H9 (cell line): ENCODE data around the gene TFB1M. TPM values are rescaled to one million over a fixed set of nuclear protein-coding genes. Genes with fewer than 3 reads are reported as not detected.

Experiments used
- DNase-seq: peaks from one replicate; pipeline ENCODE4 v3.0.0-alpha.2; 2017
- H2AFZ ChIP-seq: one replicate; pipeline ENCODE4 v1.6.1; 2013; ENCODE audit warnings: mild to moderate bottlenecking, low read length, control low read depth, moderate library complexity
- H2AK5ac ChIP-seq: 2 replicates; pipeline ENCODE4 v1.6.1; 2013; ENCODE audit warnings: low read length, control low read depth, mixed read lengths; ENCODE audit not compliant: insufficient read length
- H2BK120ac ChIP-seq: one replicate; pipeline ENCODE4 v1.6.1; 2013; ENCODE audit warnings: low read depth, mild to moderate bottlenecking, low read length, control low read depth, inconsistent platforms; ENCODE audit not compliant: poor library complexity, severe bottlenecking
- H2BK12ac ChIP-seq: 2 replicates; pipeline ENCODE4 v1.6.1; 2013; ENCODE audit warnings: low read length, control low read depth, mixed read lengths, low read depth; ENCODE audit not compliant: insufficient read length
- H2BK15ac ChIP-seq: 2 replicates; pipeline ENCODE4 v1.6.1; 2013; ENCODE audit warnings: low read depth, low read length, control low read depth
- H2BK20ac ChIP-seq: one replicate; pipeline ENCODE4 v1.6.1; 2013; ENCODE audit warnings: low read depth, mild to moderate bottlenecking, low read length, control low read depth, inconsistent platforms; ENCODE audit not compliant: poor library complexity, severe bottlenecking
- H2BK5ac ChIP-seq: 2 replicates; pipeline ENCODE4 v1.6.1; 2013; ENCODE audit warnings: low read length, control low read depth, mixed read lengths; ENCODE audit not compliant: insufficient read length
- H3K14ac ChIP-seq: 2 replicates; pipeline ENCODE4 v1.6.1; 2013; ENCODE audit warnings: low read length, control low read depth; ENCODE audit not compliant: insufficient read depth
- H3K18ac ChIP-seq: 2 replicates; pipeline ENCODE4 v1.6.1; 2013; ENCODE audit warnings: low read depth, mild to moderate bottlenecking, mixed read lengths, low read length, control low read depth; ENCODE audit not compliant: insufficient read length
- H3K23ac ChIP-seq: 2 replicates; pipeline ENCODE4 v1.6.1; 2013; ENCODE audit warnings: low read length, control low read depth, mixed read lengths, low read depth; ENCODE audit not compliant: insufficient read length
- H3K23me2 ChIP-seq: 2 replicates; pipeline ENCODE4 v1.6.1; 2013; ENCODE audit warnings: low read depth, mild to moderate bottlenecking, mixed read lengths, low read length, control low read depth; ENCODE audit not compliant: insufficient read length, poor library complexity, severe bottlenecking
- H3K27ac ChIP-seq: 2 replicates; pipeline ENCODE4 v1.5.1; 2013; ENCODE audit warnings: low read length, control low read depth, mixed read lengths, low read depth; ENCODE audit not compliant: insufficient read length
- H3K27me3 ChIP-seq: 2 replicates; pipeline ENCODE4 v1.6.1; 2013; ENCODE audit warnings: low read length, control low read depth, inconsistent platforms; ENCODE audit not compliant: insufficient read depth
- H3K4ac ChIP-seq: 2 replicates; pipeline ENCODE4 v1.6.1; 2013; ENCODE audit warnings: low read depth, mild to moderate bottlenecking, control low read depth, inconsistent platforms, low read length, moderate library complexity
- H3K4me1 ChIP-seq: 2 replicates; pipeline ENCODE4 v1.6.1; 2013; ENCODE audit warnings: low read length, control low read depth, inconsistent platforms; ENCODE audit not compliant: insufficient read depth
- H3K4me2 ChIP-seq: 2 replicates; pipeline ENCODE4 v1.6.1; 2013; ENCODE audit warnings: low read length, control low read depth, mixed read lengths; ENCODE audit not compliant: insufficient read length, insufficient read depth
- H3K56ac ChIP-seq: 2 replicates; pipeline ENCODE4 v1.6.1; 2013; ENCODE audit warnings: low read depth, mild to moderate bottlenecking, mixed read lengths, low read length, control low read depth; ENCODE audit not compliant: insufficient read length
- H3K79me1 ChIP-seq: 2 replicates; pipeline ENCODE4 v1.6.1; 2013; ENCODE audit warnings: low read depth, mild to moderate bottlenecking, moderate library complexity, low read length, control low read depth, inconsistent platforms; ENCODE audit not compliant: insufficient read depth, poor library complexity, severe bottlenecking
- H3K79me2 ChIP-seq: 2 replicates; pipeline ENCODE4 v1.6.1; 2013; ENCODE audit warnings: low read length, control low read depth, inconsistent platforms; ENCODE audit not compliant: insufficient read depth
- H3K9ac ChIP-seq: 2 replicates; pipeline ENCODE4 v1.6.1; 2013; ENCODE audit warnings: low read length, control low read depth, mixed read lengths; ENCODE audit not compliant: insufficient read length; ENCODE audit errors: extremely low read depth
- H3K9me3 ChIP-seq: one replicate; pipeline ENCODE4 v1.6.1; 2013; ENCODE audit warnings: low read depth, low read length, inconsistent platforms; ENCODE audit not compliant: control insufficient read depth
- H3T11ph ChIP-seq: one replicate; pipeline ENCODE4 v1.6.1; 2013; ENCODE audit warnings: mild to moderate bottlenecking, low read length, control low read depth, inconsistent platforms
- H4K20me1 ChIP-seq: one replicate; pipeline ENCODE4 v1.6.1; 2013; ENCODE audit not compliant: control insufficient read depth, insufficient read length, insufficient read depth
- H4K5ac ChIP-seq: 2 replicates; pipeline ENCODE4 v1.6.1; 2013; ENCODE audit warnings: low read depth, mild to moderate bottlenecking, mixed read lengths, low read length, control low read depth; ENCODE audit not compliant: insufficient read length
- H4K8ac ChIP-seq: replicated peaks from 2 replicates; pipeline ENCODE4 v1.6.1; 2013; ENCODE audit warnings: low read length, control low read depth, mixed read lengths, low read depth; ENCODE audit not compliant: insufficient read length
- H4K91ac ChIP-seq: 2 replicates; pipeline ENCODE4 v1.6.1; 2013; ENCODE audit warnings: low read depth, mild to moderate bottlenecking, moderate library complexity, mixed read lengths, low read length, control low read depth; ENCODE audit not compliant: insufficient read length
- H3K27ac Mint-ChIP-seq, 3 experiments: 2 replicates in 2 of 3; 3 replicates in 1 of 3; pipeline ENCODE4 v1.8.0; 2020 to 2021; ENCODE audit warnings: mixed read lengths in 3 of 3, mild to moderate bottlenecking in 1 of 3, moderate library complexity in 1 of 3
- H3K27me3 Mint-ChIP-seq: 2 replicates; pipeline ENCODE4 v1.8.0; 2021; ENCODE audit warnings: low read depth, mild to moderate bottlenecking, moderate library complexity, mixed read lengths
- H3K36me3 Mint-ChIP-seq, 3 experiments: 2 replicates in 2 of 3; 3 replicates in 1 of 3; pipeline ENCODE4 v1.8.0; 2020 to 2021; ENCODE audit warnings: low read depth in 3 of 3, mixed read lengths in 3 of 3; ENCODE audit not compliant: insufficient read depth in 1 of 3
- H3K4me1 Mint-ChIP-seq, 2 experiments: 2 replicates each; pipeline ENCODE4 v1.8.0; 2020; ENCODE audit warnings: mixed read lengths in 2 of 2
- H3K4me3 Mint-ChIP-seq, 2 experiments: 2 replicates in 1 of 2; 3 replicates in 1 of 2; pipeline ENCODE4 v1.8.0; 2020 to 2021; ENCODE audit warnings: mild to moderate bottlenecking in 2 of 2, mixed read lengths in 2 of 2, moderate library complexity in 1 of 2
- H3K9me3 Mint-ChIP-seq, 2 experiments: 2 replicates in 1 of 2; 3 replicates in 1 of 2; pipeline ENCODE4 v1.8.0; 2020; ENCODE audit warnings: mild to moderate bottlenecking in 2 of 2, mixed read lengths in 2 of 2, moderate library complexity in 1 of 2
- WGBS: extraction: QIAGEN DNeasy Blood & Tissue Kit; methylation state at CpG from one replicate; pipeline ENCODE4 v1.1.7; 2013; ENCODE audit warnings: missing lambda C conversion rate, low lambda C conversion rate, mixed read lengths; ENCODE audit not compliant: insufficient read length; ENCODE audit errors: extremely low coverage; 5-methylcytosine and 5-hydroxymethylcytosine counted together
- total RNA-seq: library from RNA; stranded (reverse); gene quantifications from 2 replicates; pipeline ENCODE4 v1.2.1, GENCODE V29; 2021
- TF ChIP-seq, protein P1 (sequence below): fragments of 200-600 bp; sonication (generic); conservative IDR thresholded peaks from 3 replicates; pipeline ENCODE4 v1.8.0; 2021; ENCODE audit warnings: antibody characterized with exemption, mild to moderate bottlenecking

TFB1M gene
- total RNA-seq, 1 experiment from 2014 or later: 28.6 TPM

DNA sequence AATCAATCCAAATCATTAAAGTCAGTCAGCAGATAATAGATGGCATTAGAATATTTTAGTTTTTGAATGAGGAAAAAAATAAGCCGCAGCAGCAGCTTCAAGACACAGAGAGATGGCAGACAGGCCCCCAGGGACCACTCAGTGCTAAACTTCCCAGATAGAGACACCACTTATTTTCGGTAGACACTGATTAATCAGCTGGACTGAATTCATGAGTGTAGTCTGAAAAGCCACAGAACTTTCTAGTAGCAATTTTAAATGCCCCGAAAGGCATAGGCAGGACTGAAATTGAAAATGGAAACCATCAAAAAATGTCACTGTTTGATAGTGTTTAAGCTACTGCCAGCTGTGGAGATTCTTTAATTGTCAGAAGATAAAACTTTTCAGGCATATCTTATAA is 53.6 kb downstream of the TFB1M start:
- Histone ChIP-seq H3K14ac (no peak overlapping the region), H3K27ac (no peak overlapping the region), H4K8ac (no peak overlapping the region), H3K9ac (no peak overlapping the region), H3K79me2 (0 out of 2 replicates have a peak, but pooled peaks cover 2% of the 10 kb centered on the region), H3K4me1 (no peaks in the 10 kb centered on the region; the same call in 1 of the 2 replicates), H3K56ac (no peak overlapping the region), H2AFZ (no peak overlapping the region), H3K79me1 (no peaks in the 10 kb centered on the region), H3K9me3 (no peaks in the 10 kb centered on the region), H4K20me1 (no peaks in the 10 kb centered on the region), H3K4ac (no peak overlapping the region), H3K18ac (no peak overlapping the region), H2AK5ac (no peak overlapping the region), H4K91ac (no peak overlapping the region), H2BK15ac (no peak overlapping the region), H2BK12ac (no peak overlapping the region), H4K5ac (no peak overlapping the region), H2BK120ac (no peak overlapping the region), H3T11ph (no peak overlapping the region), H2BK5ac (no peak overlapping the region), H3K23me2 (no peaks in the 10 kb centered on the region), H3K4me2 (no peak overlapping the region), H3K23ac (no peak overlapping the region), H3K27me3 (no peaks in the 10 kb centered on the region), H2BK20ac (no peak overlapping the region)
- Mint-ChIP-seq H3K9me3 (no peaks in the 10 kb centered on the region), H3K27me3 (no peaks in the 10 kb centered on the region), H3K36me3 (peaks cover 18 to 45% (median 45%) of the 10 kb centered on the region in 3 experiments; a peak in 6 of 7 replicates), H3K4me3 (no peak overlapping the region), H3K4me1 (peaks cover 25 to 32% of the 10 kb centered on the region in 2 experiments), H3K27ac (peak overlapping the region in 1 of 3 experiments; percentile 78; a peak in 4 of 7 replicates)
- no CpG with 5 or more reads among the region's 3 CpGs for WGBS
- TF ChIP-seq, protein P1, sequence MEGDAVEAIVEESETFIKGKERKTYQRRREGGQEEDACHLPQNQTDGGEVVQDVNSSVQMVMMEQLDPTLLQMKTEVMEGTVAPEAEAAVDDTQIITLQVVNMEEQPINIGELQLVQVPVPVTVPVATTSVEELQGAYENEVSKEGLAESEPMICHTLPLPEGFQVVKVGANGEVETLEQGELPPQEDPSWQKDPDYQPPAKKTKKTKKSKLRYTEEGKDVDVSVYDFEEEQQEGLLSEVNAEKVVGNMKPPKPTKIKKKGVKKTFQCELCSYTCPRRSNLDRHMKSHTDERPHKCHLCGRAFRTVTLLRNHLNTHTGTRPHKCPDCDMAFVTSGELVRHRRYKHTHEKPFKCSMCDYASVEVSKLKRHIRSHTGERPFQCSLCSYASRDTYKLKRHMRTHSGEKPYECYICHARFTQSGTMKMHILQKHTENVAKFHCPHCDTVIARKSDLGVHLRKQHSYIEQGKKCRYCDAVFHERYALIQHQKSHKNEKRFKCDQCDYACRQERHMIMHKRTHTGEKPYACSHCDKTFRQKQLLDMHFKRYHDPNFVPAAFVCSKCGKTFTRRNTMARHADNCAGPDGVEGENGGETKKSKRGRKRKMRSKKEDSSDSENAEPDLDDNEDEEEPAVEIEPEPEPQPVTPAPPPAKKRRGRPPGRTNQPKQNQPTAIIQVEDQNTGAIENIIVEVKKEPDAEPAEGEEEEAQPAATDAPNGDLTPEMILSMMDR: no peak
- no peak for DNase-seq
